SK-N-SH (cell line): ENCODE measurements around the gene PCNT. TPM values are rescaled to one million over a fixed set of nuclear protein-coding genes. Genes with fewer than 3 reads are reported as not detected.

Experiments
- CTCF ChIA-PET: fragments of 300-600, 350-600 bp; formaldehyde crosslinking; extraction: SDS; loops from one replicate; lab custom pipeline; 2021; lab: Yijun Ruan, JAX
- POLR2A ChIA-PET: fragments of 350-600 bp; sonication (Branson Sonifier 250); formaldehyde crosslinking; extraction: SDS; loops from one replicate; lab custom pipeline; 2020; ENCODE audit warnings: antibody characterized with exemption, inconsistent platforms; lab: Yijun Ruan, JAX
- DNase-seq: peaks from one replicate; pipeline ENCODE4 v3.0.0; 2012
- H2AFZ ChIP-seq: fragments of 200-600 bp; sonication (generic); 2 replicates; pipeline ENCODE4 v1.8.1; 2016; ENCODE audit warnings: antibody characterized with exemption, mild to moderate bottlenecking, low read depth
- H3F3A ChIP-seq: fragments of 200-600 bp; sonication (generic); replicated peaks from 2 replicates; pipeline ENCODE3; 2016; ENCODE audit warnings: antibody characterized with exemption, mild to moderate bottlenecking; ENCODE audit not compliant: insufficient read depth
- H3K27ac ChIP-seq, 2 experiments: fragments of 200-500 bp in 1 of 2; fragments of 200-600 bp in 1 of 2; sonication (Bioruptor generic) in 1 of 2; sonication (generic), shearing (Covaris generic) in 1 of 2; 2 replicates each; pipeline versions ENCODE4 v1.5.1 to v1.6.1; 2014 to 2016; ENCODE audit warnings: low read depth in 2 of 2, inconsistent platforms in 1 of 2, low read length in 1 of 2, mild to moderate bottlenecking in 1 of 2, mixed read lengths in 1 of 2
- H3K27me3 ChIP-seq: fragments of 200-600 bp; sonication (generic), shearing (Covaris generic); 2 replicates; pipeline ENCODE4 v1.6.1; 2016; ENCODE audit warnings: mixed run types; ENCODE audit not compliant: insufficient read depth
- H3K36me3 ChIP-seq, 2 experiments: fragments of 200-500 bp in 1 of 2; fragments of 200-600 bp in 1 of 2; sonication (Bioruptor generic) in 1 of 2; sonication (generic) in 1 of 2; replicated peaks in 1 of 2; 2 replicates each; pipeline versions ENCODE3 to v1.5.1; 2014 to 2016; ENCODE audit warnings: low read length in 1 of 2, mild to moderate bottlenecking in 1 of 2; ENCODE audit not compliant: insufficient read depth in 2 of 2, control insufficient read depth in 1 of 2
- H3K4me1 ChIP-seq, 2 experiments: fragments of 200-500 bp in 1 of 2; fragments of 200-600 bp in 1 of 2; sonication (Bioruptor generic) in 1 of 2; sonication (generic), shearing (Covaris generic) in 1 of 2; 2 replicates each; pipeline versions ENCODE4 v1.5.1 to v1.6.1; 2014 to 2016; ENCODE audit warnings: low read depth in 1 of 2, low read length in 1 of 2, mixed run types in 1 of 2; ENCODE audit not compliant: insufficient read depth in 2 of 2, control insufficient read depth in 1 of 2
- H3K4me2 ChIP-seq: fragments of 200-600 bp; sonication (generic), shearing (Covaris generic); 2 replicates; pipeline ENCODE4 v1.6.1; 2017; ENCODE audit warnings: mixed run types
- H3K4me3 ChIP-seq, 2 experiments: fragments of 200-500 bp in 1 of 2; fragments of 200-600 bp in 1 of 2; sonication (Bioruptor generic) in 1 of 2; sonication (generic), shearing (Covaris generic) in 1 of 2; 2 replicates each; pipeline versions ENCODE4 v1.5.1 to v1.8.1; 2014 to 2016; ENCODE audit warnings: low read depth in 2 of 2, inconsistent platforms in 1 of 2, low read length in 1 of 2, mild to moderate bottlenecking in 1 of 2, mixed read lengths in 1 of 2, moderate library complexity in 1 of 2
- H3K79me2 ChIP-seq: fragments of 200-600 bp; sonication (generic); 2 replicates; pipeline ENCODE4 v1.8.1; 2017; ENCODE audit warnings: mild to moderate bottlenecking; ENCODE audit not compliant: insufficient read depth
- H3K9ac ChIP-seq: fragments of 200-600 bp; sonication (generic); 2 replicates; pipeline ENCODE4 v1.6.1; 2017; ENCODE audit warnings: mixed run types
- H3K9me2 ChIP-seq: fragments of 200-600 bp; sonication (generic); 2 replicates; pipeline ENCODE4 v1.6.1; 2017; ENCODE audit warnings: mixed run types
- H3K9me3 ChIP-seq: fragments of 200-600 bp; sonication (generic); 2 replicates; pipeline ENCODE4 v1.6.1; 2017; ENCODE audit warnings: mixed run types, mild to moderate bottlenecking, moderate library complexity
- H4K20me1 ChIP-seq: fragments of 200-600 bp; sonication (generic); 2 replicates; pipeline ENCODE4 v1.6.1; 2017; ENCODE audit warnings: mild to moderate bottlenecking, mixed run types; ENCODE audit not compliant: insufficient read depth
- CHD2 ChIP-seq: fragments of 150-350 bp; IDR thresholded peaks from 2 replicates; pipeline ENCODE4 v1.6.1; 2018; ENCODE audit warnings: low read length; ENCODE audit not compliant: partially characterized antibody
- EP300 ChIP-seq, 2 experiments: IDR thresholded peaks; 2 replicates each; pipeline versions ENCODE4 v1.4.0 to v1.6.1; 2012; ENCODE audit warnings: borderline replicate concordance in 1 of 2, low read depth in 1 of 2, low read length in 1 of 2
- FOXM1 ChIP-seq: IDR thresholded peaks from 2 replicates; pipeline ENCODE4 v1.4.0; 2012; ENCODE audit warnings: low read depth, mild to moderate bottlenecking
- GABPA ChIP-seq: IDR thresholded peaks from 2 replicates; pipeline ENCODE4 v1.4.0; 2012; ENCODE audit warnings: low read depth, mild to moderate bottlenecking
- GATA2 ChIP-seq: sonication (generic); formaldehyde crosslinking; IDR thresholded peaks from 2 replicates; pipeline ENCODE4 v1.5.0; 2020; ENCODE audit warnings: mild to moderate bottlenecking, missing genetic modification reagents
- NRF1 ChIP-seq: IDR thresholded peaks from 2 replicates; pipeline ENCODE4 v1.6.1; 2012; ENCODE audit warnings: low read depth, mild to moderate bottlenecking, low read length
- PBX3 ChIP-seq: IDR thresholded peaks from 2 replicates; pipeline ENCODE4; 2012
- RFX5 ChIP-seq: IDR thresholded peaks from 2 replicates; pipeline ENCODE4 v1.6.1; 2012; ENCODE audit warnings: mild to moderate bottlenecking, improper control_type of control experiment, low read length
- TAF1 ChIP-seq: IDR thresholded peaks from 2 replicates; pipeline ENCODE4 v1.6.1; 2012; ENCODE audit warnings: low read depth, mild to moderate bottlenecking, low read length, moderate library complexity, borderline replicate concordance
- TCF12 ChIP-seq: IDR thresholded peaks from 2 replicates; pipeline ENCODE4 v1.4.0; 2012
- TEAD4 ChIP-seq: IDR thresholded peaks from 2 replicates; pipeline ENCODE4 v1.4.0; 2012; ENCODE audit warnings: mild to moderate bottlenecking, borderline replicate concordance; ENCODE audit not compliant: insufficient read depth
- WGBS: methylation state at CpG from one replicate; pipeline ENCODE4 v1.1.6; 2017; ENCODE audit warnings: low lambda C conversion rate; 5-methylcytosine and 5-hydroxymethylcytosine counted together
- polyA plus RNA-seq, 3 experiments: library from polyadenylated mRNA; depleted of rRNA; stranded (reverse); fragments of >200 nt; gene quantifications; 2 replicates each; pipeline ENCODE4 v1.2.3, GENCODE V29; 2012
- TF ChIP-seq, protein P1 (sequence below): IDR thresholded peaks from 2 replicates; pipeline ENCODE4 v1.4.0; 2012; ENCODE audit warnings: low read depth, borderline replicate concordance
- TF ChIP-seq, protein P2 (sequence below): fragments of 200-600 bp; sonication (generic); IDR thresholded peaks from 2 replicates; pipeline ENCODE4 v1.6.1; 2017; ENCODE audit warnings: antibody characterized with exemption, mild to moderate bottlenecking, moderate library complexity

PCNT gene
- polyA plus RNA-seq, 1 of the 3 experiments (the other 2 are of a cell fraction) = 15.7 TPM

- Histone ChIP-seq H4K20me1 (peaks cover 5% of the 10 kb centered on the region; the same call in 1 of the 2 replicates), H3K9ac (no peak overlapping the region), H3K4me2 (no peak overlapping the region), H3K4me3 (no peak overlapping the region), H3K9me3 (no peaks in the 10 kb centered on the region), H3K36me3 (peaks cover 2 to 10% of the 10 kb centered on the region in 2 experiments), H2AFZ (no peak overlapping the region), H3F3A (peaks cover 3% of the 10 kb centered on the region), H3K9me2 (no peaks in the 10 kb centered on the region), H3K79me2 (peaks cover 28% of the 10 kb centered on the region), H3K27ac (no peak overlapping the region), H3K4me1 (peaks cover 4 to 31% of the 10 kb centered on the region in 2 experiments; a peak in 2 of 4 replicates), H3K27me3 (no peaks in the 10 kb centered on the region)
- ChIA-PET CTCF (no interaction called here), POLR2A (no interaction called here)
- 97% methylated on average over 14 of the region's 14 CpGs for WGBS
- DNase-seq = no peak
- TF ChIP-seq TAF1 = no peak
- TF ChIP-seq, protein P1, sequence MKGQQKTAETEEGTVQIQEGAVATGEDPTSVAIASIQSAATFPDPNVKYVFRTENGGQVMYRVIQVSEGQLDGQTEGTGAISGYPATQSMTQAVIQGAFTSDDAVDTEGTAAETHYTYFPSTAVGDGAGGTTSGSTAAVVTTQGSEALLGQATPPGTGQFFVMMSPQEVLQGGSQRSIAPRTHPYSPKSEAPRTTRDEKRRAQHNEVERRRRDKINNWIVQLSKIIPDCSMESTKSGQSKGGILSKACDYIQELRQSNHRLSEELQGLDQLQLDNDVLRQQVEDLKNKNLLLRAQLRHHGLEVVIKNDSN = no peak
- TF ChIP-seq PBX3 = no peak
- TF ChIP-seq GABPA = no peak
Measured at GRCh38 chr21:46316708-46317324, 7.1 kb upstream of the PCNT start.

GRCh38 chr21:46317710-46318463 lies 6.1 kb upstream of the PCNT start:
- H2AFZ ChIP-seq = no peak overlapping the region
- H3K4me3 ChIP-seq = no peak overlapping the region
- no peak for TF ChIP-seq FOXM1
- H3K4me1 ChIP-seq = peaks cover 8 to 40% of the 10 kb centered on the region in 2 experiments; a peak in 2 of 4 replicates
- DNase-seq = no peak
- no peak overlapping the region for H3K4me2 ChIP-seq
- H3K79me2 ChIP-seq = peaks cover 39% of the 10 kb centered on the region
- H3F3A ChIP-seq = peaks cover 3% of the 10 kb centered on the region
- no peaks in the 10 kb centered on the region for H3K27me3 ChIP-seq
- ChIA-PET CTCF (no interaction called here), POLR2A (no interaction called here)
- H3K27ac ChIP-seq = no peak overlapping the region; a peak in 1 of 4 replicates
- no peak overlapping the region for H3K9ac ChIP-seq
- H3K36me3 ChIP-seq = peaks cover 2 to 8% of the 10 kb centered on the region in 2 experiments
- no peaks in the 10 kb centered on the region for H3K9me2 ChIP-seq
- H3K9me3 ChIP-seq = no peaks in the 10 kb centered on the region
- WGBS = 85% methylated on average over 6 of the region's 20 CpGs
- peaks cover 8% of the 10 kb centered on the region; the same call in 1 of the 2 replicates for H4K20me1 ChIP-seq

DNA sequence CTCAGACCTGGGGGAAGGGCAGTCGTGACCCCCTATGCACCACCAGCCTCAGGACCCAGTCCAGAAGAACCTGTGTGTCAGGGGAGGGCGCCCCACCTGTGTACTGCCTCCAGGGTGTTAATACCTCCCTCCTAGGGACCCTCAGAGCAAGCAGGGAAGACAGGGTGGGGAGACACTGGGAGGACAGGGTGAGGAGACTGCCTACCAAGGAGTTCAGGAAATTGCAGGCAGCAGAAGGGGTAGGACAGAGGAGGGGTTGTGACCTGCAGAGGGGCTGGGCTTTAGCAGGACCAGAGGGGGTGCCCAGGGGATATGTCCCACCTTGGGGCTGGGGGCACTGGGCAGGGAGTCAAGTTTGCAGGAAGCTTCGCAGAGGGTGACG lies 5.5 kb upstream of the PCNT start:
- H3K27ac ChIP-seq = no peak overlapping the region
- peaks cover 2 to 3% of the 10 kb centered on the region in 2 experiments for H3K36me3 ChIP-seq
- 96% methylated on average over 3 of the region's 4 CpGs for WGBS
- no peaks in the 10 kb centered on the region for H3K9me2 ChIP-seq
- H4K20me1 ChIP-seq = peaks cover 8% of the 10 kb centered on the region; the same call in 1 of the 2 replicates
- H3F3A ChIP-seq = peaks cover 3% of the 10 kb centered on the region
- H3K9ac ChIP-seq = no peak overlapping the region
- H3K27me3 ChIP-seq = no peaks in the 10 kb centered on the region
- no peak overlapping the region for H3K4me3 ChIP-seq
- H3K4me2 ChIP-seq = no peak overlapping the region
- H3K4me1 ChIP-seq = peaks cover 8 to 40% of the 10 kb centered on the region in 2 experiments; a peak in 2 of 4 replicates
- H3K9me3 ChIP-seq = no peaks in the 10 kb centered on the region
- H3K79me2 ChIP-seq = peaks cover 45% of the 10 kb centered on the region
- ChIA-PET POLR2A (no interaction called here), CTCF (no interaction called here)
- DNase-seq = no peak
- no peak overlapping the region for H2AFZ ChIP-seq
- TF ChIP-seq CHD2 (no peak), FOXM1 (no peak), TEAD4 (no peak), RFX5 (no peak), TCF12 (no peak), GATA2 (CRISPR knock-in tag) (no peak), EP300 (IDR thresholded peaks at IDR 0.05; ENCODE audit: borderline replicate concordance in 1 of 2, low read depth in 1 of 2, low read length in 1 of 2) (no peak), NRF1 (no peak)
- TF ChIP-seq, protein P1 = no peak
- TF ChIP-seq, protein P2, sequence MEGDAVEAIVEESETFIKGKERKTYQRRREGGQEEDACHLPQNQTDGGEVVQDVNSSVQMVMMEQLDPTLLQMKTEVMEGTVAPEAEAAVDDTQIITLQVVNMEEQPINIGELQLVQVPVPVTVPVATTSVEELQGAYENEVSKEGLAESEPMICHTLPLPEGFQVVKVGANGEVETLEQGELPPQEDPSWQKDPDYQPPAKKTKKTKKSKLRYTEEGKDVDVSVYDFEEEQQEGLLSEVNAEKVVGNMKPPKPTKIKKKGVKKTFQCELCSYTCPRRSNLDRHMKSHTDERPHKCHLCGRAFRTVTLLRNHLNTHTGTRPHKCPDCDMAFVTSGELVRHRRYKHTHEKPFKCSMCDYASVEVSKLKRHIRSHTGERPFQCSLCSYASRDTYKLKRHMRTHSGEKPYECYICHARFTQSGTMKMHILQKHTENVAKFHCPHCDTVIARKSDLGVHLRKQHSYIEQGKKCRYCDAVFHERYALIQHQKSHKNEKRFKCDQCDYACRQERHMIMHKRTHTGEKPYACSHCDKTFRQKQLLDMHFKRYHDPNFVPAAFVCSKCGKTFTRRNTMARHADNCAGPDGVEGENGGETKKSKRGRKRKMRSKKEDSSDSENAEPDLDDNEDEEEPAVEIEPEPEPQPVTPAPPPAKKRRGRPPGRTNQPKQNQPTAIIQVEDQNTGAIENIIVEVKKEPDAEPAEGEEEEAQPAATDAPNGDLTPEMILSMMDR = no peak
